Measurements from ENCODE around the gene PRMT3.

DNA sequence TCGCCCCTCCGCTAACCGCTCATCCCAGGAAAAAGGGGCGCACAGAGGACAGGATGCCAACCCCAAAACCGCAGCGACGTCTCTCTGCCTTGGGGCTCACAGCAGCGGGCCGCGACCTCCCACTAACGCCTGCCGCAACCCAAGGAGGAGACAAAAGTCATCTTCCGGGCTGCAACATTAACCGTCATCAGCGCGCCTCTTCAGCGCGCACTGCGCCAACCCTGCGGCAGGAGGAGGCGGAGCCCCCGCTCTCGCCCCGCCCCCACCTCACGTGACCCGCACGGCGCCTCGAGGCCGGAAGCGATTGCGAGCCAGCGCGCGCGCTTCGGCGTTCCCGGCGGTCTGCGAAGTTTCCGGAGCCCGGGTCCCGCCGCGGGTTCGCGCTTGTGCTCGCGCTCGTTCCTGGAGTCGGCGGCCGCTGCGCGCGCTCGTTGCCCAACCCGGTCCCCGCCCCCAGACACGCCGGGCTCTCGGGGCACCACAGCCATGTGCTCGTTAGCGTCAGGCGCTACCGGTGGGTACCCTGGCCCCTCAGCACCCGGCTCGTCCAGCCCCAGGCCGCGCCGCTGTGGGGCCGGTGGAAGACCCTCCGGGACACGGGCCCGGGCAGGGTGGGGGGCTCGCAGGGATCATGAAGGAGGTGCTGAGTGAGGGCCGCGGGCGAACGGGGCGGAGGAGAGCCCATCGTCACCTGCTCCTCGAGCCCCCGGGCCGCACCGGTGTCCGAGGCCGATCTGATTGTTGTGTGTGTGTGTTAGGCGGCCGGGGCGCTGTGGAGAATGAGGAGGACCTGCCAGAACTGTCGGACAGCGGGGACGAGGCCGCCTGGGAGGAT, at the start of gene PRMT3:
- TF ChIP-seq, protein P1, sequence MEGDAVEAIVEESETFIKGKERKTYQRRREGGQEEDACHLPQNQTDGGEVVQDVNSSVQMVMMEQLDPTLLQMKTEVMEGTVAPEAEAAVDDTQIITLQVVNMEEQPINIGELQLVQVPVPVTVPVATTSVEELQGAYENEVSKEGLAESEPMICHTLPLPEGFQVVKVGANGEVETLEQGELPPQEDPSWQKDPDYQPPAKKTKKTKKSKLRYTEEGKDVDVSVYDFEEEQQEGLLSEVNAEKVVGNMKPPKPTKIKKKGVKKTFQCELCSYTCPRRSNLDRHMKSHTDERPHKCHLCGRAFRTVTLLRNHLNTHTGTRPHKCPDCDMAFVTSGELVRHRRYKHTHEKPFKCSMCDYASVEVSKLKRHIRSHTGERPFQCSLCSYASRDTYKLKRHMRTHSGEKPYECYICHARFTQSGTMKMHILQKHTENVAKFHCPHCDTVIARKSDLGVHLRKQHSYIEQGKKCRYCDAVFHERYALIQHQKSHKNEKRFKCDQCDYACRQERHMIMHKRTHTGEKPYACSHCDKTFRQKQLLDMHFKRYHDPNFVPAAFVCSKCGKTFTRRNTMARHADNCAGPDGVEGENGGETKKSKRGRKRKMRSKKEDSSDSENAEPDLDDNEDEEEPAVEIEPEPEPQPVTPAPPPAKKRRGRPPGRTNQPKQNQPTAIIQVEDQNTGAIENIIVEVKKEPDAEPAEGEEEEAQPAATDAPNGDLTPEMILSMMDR (IDR thresholded peaks at IDR 0.05): peak; percentile 92 to 99 (median 99)
- no peak for TF ChIP-seq POLR2A (IDR thresholded peaks at IDR 0.05)
- peak; percentile 73 to 92 (median 86) for TF ChIP-seq POLR2AphosphoS5 (IDR thresholded peaks at IDR 0.05)

Measured in breast epithelium (tissue), 3 donors.